ACC112 (cell line): ENCODE results near the gene GNAZ.

Experiments
- H2AFZ ChIP-seq: fragments of 200-600 bp; sonication (generic); one replicate; pipeline ENCODE4 v1.6.0; 2017; ENCODE audit warnings: antibody characterized with exemption, low read length; ENCODE audit not compliant: unreplicated experiment
- H3K27ac ChIP-seq: fragments of 200-600 bp; sonication (generic); 2 replicates; pipeline ENCODE4 v1.5.1; 2014; ENCODE audit warnings: low read depth, mild to moderate bottlenecking, antibody characterized with exemption, low read length, moderate library complexity
- H3K27me3 ChIP-seq: fragments of 200-600 bp; sonication (generic); 2 replicates; pipeline ENCODE4 v1.6.1; 2014; ENCODE audit warnings: mild to moderate bottlenecking, antibody characterized with exemption, low read length, moderate library complexity, mixed read lengths; ENCODE audit not compliant: insufficient read depth
- H3K36me3 ChIP-seq: fragments of 200-600 bp; sonication (generic); 2 replicates; pipeline ENCODE4 v1.6.1; 2016; ENCODE audit warnings: mild to moderate bottlenecking, antibody characterized with exemption, low read length, moderate library complexity, mixed read lengths; ENCODE audit not compliant: insufficient read depth
- H3K4me1 ChIP-seq: fragments of 200-600 bp; sonication (generic); one replicate; pipeline ENCODE4 v1.6.1; 2016; ENCODE audit warnings: low read length, mixed read lengths; ENCODE audit not compliant: insufficient read depth, unreplicated experiment, control insufficient read depth
- H3K4me3 ChIP-seq: fragments of 200-600 bp; sonication (generic); 2 replicates; pipeline ENCODE4 v1.5.1; 2014; ENCODE audit warnings: mild to moderate bottlenecking, low read depth, low read length
- H3K79me2 ChIP-seq: fragments of 200-600 bp; sonication (generic); one replicate; pipeline ENCODE4 v1.6.0; 2016; ENCODE audit warnings: low read length; ENCODE audit not compliant: control insufficient read depth, unreplicated experiment, insufficient read depth

The GNAZ gene

DNA sequence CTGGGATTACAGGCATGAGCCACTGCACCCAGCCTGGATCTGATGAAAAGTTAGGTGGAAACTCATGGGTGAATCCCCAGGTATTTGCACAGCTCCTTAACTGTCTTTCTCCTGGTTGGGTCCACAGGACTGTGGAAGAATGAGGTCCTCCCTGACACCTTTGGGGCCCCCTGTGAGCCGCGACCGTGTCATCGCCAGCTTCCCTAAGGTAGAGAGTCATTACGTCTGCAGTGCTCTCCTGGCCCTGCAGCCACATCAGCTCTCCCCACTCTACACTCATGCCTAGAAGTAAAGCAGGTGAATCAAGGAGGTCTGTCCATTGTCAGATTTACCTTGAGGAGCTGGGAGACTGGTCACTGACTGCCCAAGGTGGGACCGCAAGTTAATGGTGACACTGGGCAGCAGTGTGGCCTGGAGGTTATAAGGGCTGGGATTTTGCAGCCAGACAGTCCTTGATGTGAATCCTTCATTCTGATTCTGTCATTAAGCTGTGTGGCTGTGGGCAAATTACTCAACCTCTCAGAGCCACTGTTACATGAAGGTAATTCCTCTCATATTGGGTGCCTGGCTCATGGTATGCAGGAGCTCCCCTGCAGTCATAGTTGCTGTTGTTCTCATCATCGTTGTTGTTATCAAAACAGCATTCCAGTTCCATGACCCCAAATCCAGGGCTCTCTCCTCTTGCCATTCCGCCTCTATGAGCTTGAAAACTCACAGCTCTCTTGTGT lies 76.3 kb downstream of the GNAZ start:
- H3K36me3 ChIP-seq: no peaks in the 10 kb centered on the region
- H3K27ac ChIP-seq: no peak overlapping the region
- H3K79me2 ChIP-seq: no peaks in the 10 kb centered on the region
- peak overlapping the region; percentile 76; the same call in 1 of the 2 replicates for H3K4me3 ChIP-seq
- no peak overlapping the region for H2AFZ ChIP-seq
- H3K27me3 ChIP-seq: no peaks in the 10 kb centered on the region
- H3K4me1 ChIP-seq: peaks cover 23% of the 10 kb centered on the region

- no peaks in the 10 kb centered on the region for H3K79me2 ChIP-seq
- H3K4me1 ChIP-seq: peaks cover 23% of the 10 kb centered on the region
- no peaks in the 10 kb centered on the region for H3K27me3 ChIP-seq
- H2AFZ ChIP-seq: no peak overlapping the region
- H3K4me3 ChIP-seq: no peak overlapping the region
- H3K36me3 ChIP-seq: no peaks in the 10 kb centered on the region
- no peak overlapping the region for H3K27ac ChIP-seq
Observed at GRCh38 chr22:23147617-23148387, 77.5 kb downstream of the GNAZ start.

GRCh38 chr22:23149743-23150238 lies 79.5 kb downstream of the GNAZ start:
- Histone ChIP-seq H3K4me3 (no peak overlapping the region), H2AFZ (no peak overlapping the region), H3K27ac (no peak overlapping the region), H3K36me3 (no peaks in the 10 kb centered on the region), H3K79me2 (no peaks in the 10 kb centered on the region), H3K27me3 (no peaks in the 10 kb centered on the region), H3K4me1 (peaks cover 23% of the 10 kb centered on the region)

DNA sequence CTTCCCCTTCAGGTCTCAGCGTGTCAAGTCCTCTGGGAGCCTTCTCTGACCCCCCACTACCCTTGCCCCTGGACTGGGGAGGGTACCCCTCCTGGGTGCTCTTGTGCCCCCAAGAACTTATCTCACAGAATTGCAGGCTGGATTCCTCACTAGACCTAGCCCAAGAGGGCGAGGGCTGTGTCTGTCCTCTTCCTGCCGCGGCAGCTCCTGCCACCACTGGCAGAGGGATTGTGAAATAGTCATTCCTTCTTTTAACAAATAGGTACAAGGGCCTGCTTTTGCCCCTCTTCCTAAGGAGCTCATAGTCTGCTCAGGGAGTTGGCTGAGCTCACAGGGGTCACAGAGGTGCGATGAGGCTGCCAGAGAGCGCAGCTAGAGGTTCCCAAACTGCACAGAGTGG lies 80.4 kb downstream of the GNAZ start:
- Histone ChIP-seq H2AFZ (no peak overlapping the region), H3K4me1 (peaks cover 22% of the 10 kb centered on the region), H3K79me2 (no peaks in the 10 kb centered on the region), H3K27me3 (no peaks in the 10 kb centered on the region), H3K36me3 (no peaks in the 10 kb centered on the region), H3K27ac (no peak overlapping the region), H3K4me3 (no peak overlapping the region)

DNA sequence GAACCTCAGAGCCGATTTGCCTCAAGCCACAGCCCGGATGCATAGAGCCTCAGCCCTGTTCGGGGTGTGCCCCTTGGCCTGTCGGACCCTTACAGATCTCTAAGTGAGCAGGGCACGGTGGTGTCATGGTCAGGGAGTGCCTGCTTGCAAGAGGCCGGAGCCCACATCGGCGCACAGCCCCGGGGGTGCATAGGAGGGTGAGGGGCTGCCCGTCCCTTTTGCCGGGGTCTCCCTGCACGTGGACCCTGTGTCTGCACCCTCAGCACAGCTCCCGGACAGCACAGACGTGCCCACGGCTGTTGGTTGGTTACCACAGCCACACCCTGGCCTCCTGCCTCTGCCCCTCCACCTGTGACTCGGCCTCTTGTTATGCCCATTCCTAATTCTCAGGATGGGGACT lies 81.5 kb downstream of the GNAZ start:
- Histone ChIP-seq H3K4me1 (peaks cover 11% of the 10 kb centered on the region), H2AFZ (no peak overlapping the region), H3K36me3 (no peaks in the 10 kb centered on the region), H3K4me3 (no peak overlapping the region), H3K27me3 (no peaks in the 10 kb centered on the region), H3K79me2 (no peaks in the 10 kb centered on the region), H3K27ac (no peak overlapping the region)

- Histone ChIP-seq H2AFZ (no peak overlapping the region), H3K4me3 (no peak overlapping the region), H3K4me1 (peaks cover 5% of the 10 kb centered on the region), H3K79me2 (no peaks in the 10 kb centered on the region), H3K27ac (no peak overlapping the region), H3K36me3 (no peaks in the 10 kb centered on the region), H3K27me3 (no peaks in the 10 kb centered on the region)
Observed at GRCh38 chr22:23152238-23153114, 82.2 kb downstream of the GNAZ start.

- Histone ChIP-seq H3K79me2 (no peaks in the 10 kb centered on the region), H3K27ac (no peak overlapping the region), H3K27me3 (no peaks in the 10 kb centered on the region), H3K4me3 (no peak overlapping the region), H3K4me1 (no peaks in the 10 kb centered on the region), H2AFZ (no peak overlapping the region), H3K36me3 (no peaks in the 10 kb centered on the region)
Observed at GRCh38 chr22:23153994-23154393, 83.7 kb downstream of the GNAZ start.

- no peak overlapping the region for H3K27ac ChIP-seq
Observed at GRCh38 chr22:23154461-23154860, 84.1 kb downstream of the GNAZ start.

DNA sequence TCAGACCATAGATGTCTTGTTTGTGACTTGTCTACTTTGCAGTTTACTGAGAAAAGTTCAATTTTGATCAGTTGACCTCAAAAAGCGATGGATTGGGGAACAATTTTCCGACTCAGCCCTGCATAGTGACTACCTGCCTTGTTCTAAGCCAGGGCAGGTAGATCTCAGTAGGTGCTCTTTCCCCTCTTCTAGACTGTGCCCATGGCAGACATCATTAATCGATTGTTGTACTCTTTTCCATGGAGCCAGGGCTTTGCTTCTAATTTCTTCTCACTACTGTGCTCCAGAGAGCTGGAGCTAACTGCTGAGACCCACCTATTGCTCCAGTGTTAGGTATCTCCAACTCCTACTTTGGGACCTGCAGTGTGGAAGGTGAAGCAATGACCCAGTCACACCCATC lies 84.8 kb downstream of the GNAZ start:
- Histone ChIP-seq H3K27me3 (no peaks in the 10 kb centered on the region), H3K36me3 (no peaks in the 10 kb centered on the region), H3K4me1 (no peaks in the 10 kb centered on the region), H3K27ac (no peak overlapping the region), H2AFZ (no peak overlapping the region), H3K4me3 (no peak overlapping the region), H3K79me2 (no peaks in the 10 kb centered on the region)

More at GRCh38 chr22:23154461-23154860, 84.1 kb downstream of the GNAZ start:
- Histone ChIP-seq H2AFZ (no peak overlapping the region), H3K27me3 (no peaks in the 10 kb centered on the region), H3K79me2 (no peaks in the 10 kb centered on the region), H3K4me1 (no peaks in the 10 kb centered on the region), H3K36me3 (no peaks in the 10 kb centered on the region), H3K4me3 (no peak overlapping the region)

DNA sequence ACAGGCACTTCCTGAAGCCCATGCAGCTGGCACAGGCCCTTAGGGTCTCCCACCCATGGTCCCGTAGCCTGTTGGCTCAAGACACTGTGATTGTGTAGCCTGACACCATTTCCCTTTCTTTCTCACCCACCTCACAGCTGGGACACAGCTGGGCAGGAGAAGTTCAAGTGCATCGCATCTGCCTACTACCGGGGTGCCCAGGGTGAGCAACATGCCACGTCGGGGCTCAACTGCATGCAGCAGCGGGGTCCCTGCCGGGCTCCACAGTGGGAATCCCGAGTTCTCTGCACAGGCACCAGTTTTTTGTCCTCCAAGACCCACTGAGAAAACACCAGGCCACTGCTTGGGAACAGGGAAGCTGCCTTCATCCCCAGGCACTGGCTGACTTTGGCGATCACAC lies 85.5 kb downstream of the GNAZ start:
- H3K36me3 ChIP-seq: no peaks in the 10 kb centered on the region
- H3K4me3 ChIP-seq: no peak overlapping the region
- no peaks in the 10 kb centered on the region for H3K4me1 ChIP-seq
- H3K27me3 ChIP-seq: no peaks in the 10 kb centered on the region
- H3K27ac ChIP-seq: no peak overlapping the region
- H2AFZ ChIP-seq: no peak overlapping the region
- no peaks in the 10 kb centered on the region for H3K79me2 ChIP-seq
